SH-SY5Y (cell line): Measurements from ENCODE around the gene CFAP53.

Experiments
- GATA2 ChIP-seq: IDR thresholded peaks from 2 replicates; pipeline ENCODE4 v1.6.1; 2011; ENCODE audit warnings: mild to moderate bottlenecking, low read depth, low read length
- GATA3 ChIP-seq: IDR thresholded peaks from 2 replicates; pipeline ENCODE4 v1.6.1; 2011; ENCODE audit warnings: low read depth, mild to moderate bottlenecking, low read length, moderate library complexity

DNA sequence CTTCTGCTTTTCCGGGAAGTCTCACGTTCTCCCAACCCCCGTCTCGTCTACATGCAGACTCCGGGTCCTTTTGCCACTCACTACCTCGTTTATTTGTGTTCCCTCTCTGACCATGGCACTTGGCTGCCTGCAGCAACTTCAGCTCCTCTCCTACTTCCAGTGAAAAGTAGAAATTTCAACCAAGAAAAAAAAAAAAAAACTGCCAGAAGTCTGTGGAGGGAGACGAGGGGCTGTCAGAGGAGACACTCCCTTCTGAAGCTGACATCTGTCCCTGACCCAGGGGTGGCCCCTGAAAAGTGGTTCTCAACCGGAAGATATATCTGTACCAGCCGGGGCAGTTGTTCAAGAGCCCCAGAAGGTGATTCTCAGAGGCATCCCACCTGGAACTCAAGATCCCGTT lies 70.6 kb downstream of the CFAP53 start:
- TF ChIP-seq GATA2 (no peak), GATA3 (no peak)
